Measurements from ENCODE around the gene PADI6. TPM values are rescaled to one million over a fixed set of nuclear protein-coding genes. Genes with fewer than 3 reads are reported as not detected.

PADI6 gene
- polyA plus RNA-seq, 3 donors from 2014 or later, result 0.71 to 1.8 (median 0.92) TPM

- H3K4me1 Mint-ChIP-seq, result peaks cover 42 to 58% of the 10 kb centered on the region in 2 donors
- peak overlapping the region; percentile 66 to 94 (median 81) for H3K4me3 Mint-ChIP-seq
- no peaks in the 10 kb centered on the region for H3K36me3 Mint-ChIP-seq
- DNase-seq, result peak; percentile 45 to 54 (median 49)
- H3K27ac Mint-ChIP-seq, result peak overlapping the region in 5 of 6 donors; percentile 53 to 88 (median 79)
- peaks cover 3 to 28% (median 28%) of the 10 kb centered on the region in 3 donors for H3K27me3 Mint-ChIP-seq (ENCODE audit: low read depth in 3 of 3)
- no peaks in the 10 kb centered on the region for H3K9me3 Mint-ChIP-seq
Observed at GRCh38 chr1:17437580-17438317, 65.8 kb downstream of the PADI6 start.

- Mint-ChIP-seq H3K27me3 (ENCODE audit: low read depth in 3 of 3) (peaks cover 4 to 28% (median 28%) of the 10 kb centered on the region in 3 donors), H3K9me3 (peaks cover 0 to 3% (median 0%) of the 10 kb centered on the region in 6 donors), H3K36me3 (no peaks in the 10 kb centered on the region), H3K4me1 (peaks cover 42 to 49% of the 10 kb centered on the region in 2 donors), H3K27ac (peak overlapping the region; percentile 82 to 97 (median 90)), H3K4me3 (peak overlapping the region; percentile 88 to 99 (median 96))
- DNase-seq, result peak; percentile 77 to 82 (median 78)
Observed at GRCh38 chr1:17438318-17439249, 66.6 kb downstream of the PADI6 start.

- Mint-ChIP-seq H3K9me3 (peaks cover 0 to 3% (median 0%) of the 10 kb centered on the region in 6 donors), H3K4me3 (peak within 1 kb of the TSS; percentile 88 to 99 (median 96)), H3K27me3 (ENCODE audit: low read depth in 3 of 3) (peaks cover 3 to 28% (median 28%) of the 10 kb centered on the region in 3 donors), H3K4me1 (peaks cover 37 to 41% of the 10 kb centered on the region in 2 donors), H3K36me3 (no peaks in the 10 kb centered on the region), H3K27ac (peak within 1 kb of the TSS; percentile 82 to 97 (median 90))
- DNase-seq, result peak; percentile 62 to 71 (median 69)
Observed at GRCh38 chr1:17439250-17440073, 67.5 kb downstream of the PADI6 start, which contains the start of gene RCC2. Gene RCC2, minus strand, starts transcription at chr1:17439677. Its CDS starts 1,163 bp downstream, at chr1:17438514.

- Mint-ChIP-seq H3K4me1 (peaks cover 29 to 33% of the 10 kb centered on the region in 2 donors), H3K9me3 (peaks cover 0 to 3% (median 0%) of the 10 kb centered on the region in 6 donors), H3K36me3 (no peaks in the 10 kb centered on the region), H3K27ac (peak overlapping the region; percentile 7 to 84 (median 80)), H3K27me3 (ENCODE audit: low read depth in 3 of 3) (peaks cover 3 to 28% (median 28%) of the 10 kb centered on the region in 3 donors), H3K4me3 (peak overlapping the region; percentile 75 to 97 (median 80))
- DNase-seq, result no peak
Observed at GRCh38 chr1:17440074-17440826, 68.3 kb downstream of the PADI6 start.

- Mint-ChIP-seq H3K36me3 (no peaks in the 10 kb centered on the region), H3K27me3 (ENCODE audit: low read depth in 3 of 3) (peaks cover 3 to 28% (median 24%) of the 10 kb centered on the region in 3 donors), H3K27ac (peak overlapping the region in 1 of 6 donors; percentile 53), H3K4me1 (peaks cover 23 to 27% of the 10 kb centered on the region in 2 donors), H3K4me3 (peak overlapping the region; percentile 63 to 97 (median 77)), H3K9me3 (peaks cover 0 to 3% (median 0%) of the 10 kb centered on the region in 6 donors)
- no peak for DNase-seq
Observed at GRCh38 chr1:17440827-17441168, 68.8 kb downstream of the PADI6 start.

GRCh38 chr1:17441265-17441992 is 69.4 kb downstream of the PADI6 start:
- H3K4me1 Mint-ChIP-seq, result peaks cover 17 to 21% of the 10 kb centered on the region in 2 donors
- H3K9me3 Mint-ChIP-seq, result peaks cover 0 to 3% (median 0%) of the 10 kb centered on the region in 6 donors
- peak overlapping the region in 2 of 5 donors; percentile 2 to 13 for H3K4me3 Mint-ChIP-seq
- H3K27me3 Mint-ChIP-seq (ENCODE audit: low read depth in 3 of 3), result peaks cover 3 to 24% (median 23%) of the 10 kb centered on the region in 3 donors
- H3K36me3 Mint-ChIP-seq, result no peaks in the 10 kb centered on the region
- DNase-seq, result no peak
- no peak overlapping the region for H3K27ac Mint-ChIP-seq

- no peak for DNase-seq
- peaks cover 0 to 3% (median 0%) of the 10 kb centered on the region in 6 donors for H3K9me3 Mint-ChIP-seq
- no peaks in the 10 kb centered on the region for H3K36me3 Mint-ChIP-seq
- H3K4me3 Mint-ChIP-seq, result no peak overlapping the region
- peaks cover 12 to 16% of the 10 kb centered on the region in 2 donors for H3K4me1 Mint-ChIP-seq
- H3K27ac Mint-ChIP-seq, result no peak overlapping the region
- peaks cover 3 to 19% (median 18%) of the 10 kb centered on the region in 3 donors for H3K27me3 Mint-ChIP-seq (ENCODE audit: low read depth in 3 of 3)
Observed at GRCh38 chr1:17441993-17442357, 70.0 kb downstream of the PADI6 start.

GRCh38 chr1:17442841-17443240 is 70.8 kb downstream of the PADI6 start:
- no peaks in the 10 kb centered on the region for H3K36me3 Mint-ChIP-seq
- H3K9me3 Mint-ChIP-seq, result peaks cover 0 to 3% (median 0%) of the 10 kb centered on the region in 6 donors
- peaks cover 7 to 12% of the 10 kb centered on the region in 2 donors for H3K4me1 Mint-ChIP-seq
- H3K4me3 Mint-ChIP-seq, result no peak overlapping the region
- H3K27ac Mint-ChIP-seq, result no peak overlapping the region
- H3K27me3 Mint-ChIP-seq (ENCODE audit: low read depth in 3 of 3), result peaks cover 3 to 16% (median 14%) of the 10 kb centered on the region in 3 donors
- no peak for DNase-seq

GRCh38 chr1:17447501-17447992 is 75.6 kb downstream of the PADI6 start:
- H3K4me3 Mint-ChIP-seq, result no peak overlapping the region
- H3K36me3 Mint-ChIP-seq, result no peaks in the 10 kb centered on the region
- H3K27ac Mint-ChIP-seq, result no peak overlapping the region

More at GRCh38 chr1:17447501-17447992, 75.6 kb downstream of the PADI6 start:
- Mint-ChIP-seq H3K9me3 (peaks cover 0 to 3% (median 0%) of the 10 kb centered on the region in 6 donors), H3K4me1 (no peaks in the 10 kb centered on the region), H3K27me3 (ENCODE audit: low read depth in 3 of 3) (peaks cover 1 to 3% (median 2%) of the 10 kb centered on the region in 3 donors)
- no peak for DNase-seq
